ENCODE measurements around the gene CDKN2B. TPM values are rescaled to one million over a fixed set of nuclear protein-coding genes. Genes with fewer than 3 reads are reported as not detected.

The CDKN2B gene
- total and polyA plus RNA-seq, 2 of the 4 experiments (the other 2 are of a cell fraction), result 3.6 to 8.2 TPM

GRCh38 chr9:21998026-21998425, 11.1 kb downstream of the CDKN2B start:
- no peak overlapping the region for H3K18ac ChIP-seq (ENCODE audit: low read depth, low read length)
- H4K20me1 ChIP-seq (ENCODE audit: insufficient read depth, low read length), result no peaks in the 10 kb centered on the region
- no CpG with 5 or more reads among the region's 2 CpGs for WGBS, 2 experiments (ENCODE audit: extremely low coverage in 2 of 2, insufficient read length in 1 of 2)
- no peak overlapping the region for H3K56ac ChIP-seq (ENCODE audit: extremely low read depth, insufficient read depth, low read length)
- ChIA-PET CTCF (interaction anchor here (1.2 kb wide), 1 partner anchor 10 kb away, joined by 7 read pairs; no protein-coding TSS in a partner anchor), POLR2A (ENCODE audit: unreplicated experiment) (no interaction called here)
- no peak overlapping the region for H2BK120ac ChIP-seq (ENCODE audit: low read depth, low read length)
- no peak for ATAC-seq (ENCODE audit: low read depth)
- DNase-seq, result no peak
- H4K8ac ChIP-seq (ENCODE audit: low read depth in 2 of 2, low read length in 2 of 2), result no peak overlapping the region
- intact Hi-C loops (cut with micrococcal nuclease) (loop anchor here (10.0 kb wide), 1 partner anchor 443 kb away; no protein-coding TSS in a partner anchor), dilution Hi-C loops (cut with HindIII; ENCODE audit: low sequenced_read_pairs, unreplicated experiment) (no loop called here), in situ Hi-C loops (cut with MboI; ENCODE audit: low sequenced_read_pairs) (loop anchor here (10.0 to 25.0 kb wide), 2 partner anchors 237 to 411 kb away; no protein-coding TSS in a partner anchor)
- H4K91ac ChIP-seq (ENCODE audit: insufficient read depth, low read depth, low read length), result no peak overlapping the region
- H2AK9ac ChIP-seq (replicated peaks; ENCODE audit: low read depth, low read length, poor library complexity), result no peak overlapping the region
- H3K23ac ChIP-seq (ENCODE audit: low read depth, low read length), result no peak overlapping the region
- H4K5ac ChIP-seq (ENCODE audit: low read depth, low read length), result no peak overlapping the region
- no peak overlapping the region for H2BK5ac ChIP-seq (ENCODE audit: low read depth, low read length, poor library complexity, severe bottlenecking)
- no peaks in the 10 kb centered on the region for H3K9me1 ChIP-seq (ENCODE audit: insufficient read depth, low read length)
- peaks cover 20 to 26% of the 10 kb centered on the region in 2 experiments for H3K79me1 ChIP-seq (ENCODE audit: low read depth in 1 of 2, low read length in 2 of 2)
- no peak overlapping the region for H3K9ac ChIP-seq (ENCODE audit: low read depth, low read length)
- H3K9me3 ChIP-seq (ENCODE audit: control insufficient read depth, insufficient read depth, low read length), result no peaks in the 10 kb centered on the region
- H3K36me3 ChIP-seq (ENCODE audit: control insufficient read depth, insufficient read depth, low read length), result no peaks in the 10 kb centered on the region
- no peak overlapping the region for H2AFZ ChIP-seq (replicated peaks; ENCODE audit: low read length, poor library complexity)
- no peaks in the 10 kb centered on the region for H3K27me3 ChIP-seq (ENCODE audit: control insufficient read depth, insufficient read depth, low read length)
- no peak overlapping the region for H3K27ac ChIP-seq (ENCODE audit: insufficient read depth, low read length)
- no TSS peak for BruUV-seq (replicated peaks)
- H2AK5ac ChIP-seq (ENCODE audit: low read depth, low read length), result no peak overlapping the region
- peaks cover 6% of the 10 kb centered on the region for H3K4me1 ChIP-seq (ENCODE audit: control insufficient read depth, insufficient read depth, low read length)
- H3K4me3 ChIP-seq (ENCODE audit: insufficient read depth, low read depth, low read length), result no peak overlapping the region
- no peak overlapping the region for H2BK15ac ChIP-seq (ENCODE audit: low read depth, low read length)
- TF ChIP-seq POLR2A (IDR thresholded peaks at IDR 0.05; ENCODE audit: low read depth, low read length), result no peak
- TF ChIP-seq SMC3 (IDR thresholded peaks at IDR 0.05; ENCODE audit: low read depth, low read length), result no peak
- no peak for TF ChIP-seq MAFK (IDR thresholded peaks at IDR 0.05; ENCODE audit: low read depth, low read length)
- no peak for TF ChIP-seq MAZ (IDR thresholded peaks at IDR 0.05; ENCODE audit: borderline replicate concordance, low read depth, low read length)
- no peak for TF ChIP-seq CHD1 (IDR thresholded peaks at IDR 0.05; ENCODE audit: low read depth, low read length)
- TF ChIP-seq FOS (IDR thresholded peaks at IDR 0.05; ENCODE audit: low read depth, low read length), result no peak
- TF ChIP-seq USF2 (IDR thresholded peaks at IDR 0.05; ENCODE audit: low read depth, low read length), result no peak
- TF ChIP-seq BHLHE40 (IDR thresholded peaks at IDR 0.05; ENCODE audit: low read depth, low read length), result no peak
- no peak for TF ChIP-seq NFE2L2 (IDR thresholded peaks at IDR 0.05; ENCODE audit: low read depth, low read length)
- H3K4me2 ChIP-seq (ENCODE audit: low read depth, low read length), result no peak overlapping the region
- no peak overlapping the region for H3K4ac ChIP-seq (ENCODE audit: low read depth, low read length)
- no peak overlapping the region for H3K14ac ChIP-seq (replicated peaks; ENCODE audit: low read depth, low read length)
- H2BK20ac ChIP-seq (ENCODE audit: low read depth, low read length), result no peak overlapping the region

Measured in IMR-90 (cell line).